ENCODE data around the gene MCC.

DNA sequence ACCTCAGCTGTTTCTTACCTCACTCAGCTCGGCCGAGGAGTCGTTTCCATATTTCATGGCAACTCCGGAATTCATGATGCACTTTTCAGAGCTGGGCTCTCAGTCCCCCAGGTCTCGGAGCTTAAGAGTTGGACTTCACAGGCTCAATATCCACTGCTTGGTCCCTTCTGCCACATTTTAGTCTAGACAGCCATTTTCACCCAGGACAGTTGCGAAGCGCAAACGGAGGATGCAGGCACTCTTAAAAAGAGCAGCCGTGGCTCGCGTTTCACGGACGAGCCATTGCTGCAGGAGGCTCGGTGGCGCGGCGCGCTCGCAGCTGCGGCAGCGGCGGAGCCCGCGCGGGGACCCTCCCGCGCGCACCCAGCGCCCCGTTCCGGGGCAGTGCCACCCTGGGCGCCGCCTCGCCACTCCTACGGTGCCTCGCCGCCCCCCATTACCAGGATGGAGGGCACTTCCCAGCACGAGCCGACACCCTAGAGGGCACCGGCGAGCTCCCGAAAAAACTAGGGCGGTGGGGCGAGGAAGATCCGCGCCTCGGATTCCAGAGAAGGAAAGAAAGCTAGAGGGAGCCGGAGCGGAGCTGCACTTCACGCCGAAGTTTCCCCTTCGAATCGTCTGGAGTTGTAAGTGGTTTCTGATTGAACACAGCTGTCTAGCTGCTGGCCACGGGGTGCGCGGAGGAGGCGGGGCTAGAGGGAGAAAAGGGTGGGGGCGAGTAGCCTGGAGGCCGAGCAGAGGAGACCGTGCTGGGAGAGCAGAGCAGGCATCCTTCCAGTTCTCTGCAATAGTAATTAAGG, 193.7 kb downstream of the MCC start:
- TF ChIP-seq, protein P1, sequence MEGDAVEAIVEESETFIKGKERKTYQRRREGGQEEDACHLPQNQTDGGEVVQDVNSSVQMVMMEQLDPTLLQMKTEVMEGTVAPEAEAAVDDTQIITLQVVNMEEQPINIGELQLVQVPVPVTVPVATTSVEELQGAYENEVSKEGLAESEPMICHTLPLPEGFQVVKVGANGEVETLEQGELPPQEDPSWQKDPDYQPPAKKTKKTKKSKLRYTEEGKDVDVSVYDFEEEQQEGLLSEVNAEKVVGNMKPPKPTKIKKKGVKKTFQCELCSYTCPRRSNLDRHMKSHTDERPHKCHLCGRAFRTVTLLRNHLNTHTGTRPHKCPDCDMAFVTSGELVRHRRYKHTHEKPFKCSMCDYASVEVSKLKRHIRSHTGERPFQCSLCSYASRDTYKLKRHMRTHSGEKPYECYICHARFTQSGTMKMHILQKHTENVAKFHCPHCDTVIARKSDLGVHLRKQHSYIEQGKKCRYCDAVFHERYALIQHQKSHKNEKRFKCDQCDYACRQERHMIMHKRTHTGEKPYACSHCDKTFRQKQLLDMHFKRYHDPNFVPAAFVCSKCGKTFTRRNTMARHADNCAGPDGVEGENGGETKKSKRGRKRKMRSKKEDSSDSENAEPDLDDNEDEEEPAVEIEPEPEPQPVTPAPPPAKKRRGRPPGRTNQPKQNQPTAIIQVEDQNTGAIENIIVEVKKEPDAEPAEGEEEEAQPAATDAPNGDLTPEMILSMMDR (IDR thresholded peaks at IDR 0.05) = peak; percentile 17; the same call in 1 of the 2 replicates
- TF ChIP-seq ZFX (IDR thresholded peaks at IDR 0.05; ENCODE audit: borderline replicate concordance) = no peak
